Measurements from ENCODE around the gene MPZL2.

DNA sequence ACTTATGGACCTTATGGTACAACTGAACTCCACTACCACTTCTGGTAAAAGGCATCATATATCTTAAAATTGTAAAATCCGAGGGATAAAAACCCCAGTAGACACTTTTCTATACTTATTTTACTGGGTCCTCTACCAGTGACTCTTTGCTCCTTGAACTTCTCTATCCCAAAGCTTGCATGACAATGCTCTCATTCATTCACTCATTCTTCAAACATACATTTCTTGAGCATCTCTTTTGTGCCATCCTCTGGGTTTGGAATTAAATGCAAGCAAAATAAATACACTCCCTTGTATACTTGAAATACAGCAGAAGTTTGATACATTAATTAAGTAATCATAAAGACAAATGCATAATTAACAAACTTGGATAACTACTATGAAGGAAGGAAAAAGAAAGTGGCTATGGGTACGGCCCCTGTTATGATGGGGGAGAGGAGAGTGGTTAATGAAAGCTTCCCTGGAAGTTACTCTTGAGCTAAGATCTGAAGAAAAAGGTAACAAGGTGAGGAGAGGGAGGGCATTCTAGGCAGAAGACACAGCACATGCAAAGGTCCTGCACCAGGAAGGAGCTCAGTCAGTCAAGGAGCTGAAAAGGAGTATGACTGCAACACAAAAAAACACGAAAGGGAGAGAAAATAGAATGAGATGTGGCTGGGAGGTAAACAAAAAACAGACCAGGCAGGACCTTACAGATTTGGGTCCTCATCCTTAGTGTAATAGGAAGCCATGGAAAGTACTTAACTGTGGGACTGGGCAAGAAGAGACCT lies 19.9 kb downstream of the MPZL2 start:
- TF ChIP-seq, protein P1, sequence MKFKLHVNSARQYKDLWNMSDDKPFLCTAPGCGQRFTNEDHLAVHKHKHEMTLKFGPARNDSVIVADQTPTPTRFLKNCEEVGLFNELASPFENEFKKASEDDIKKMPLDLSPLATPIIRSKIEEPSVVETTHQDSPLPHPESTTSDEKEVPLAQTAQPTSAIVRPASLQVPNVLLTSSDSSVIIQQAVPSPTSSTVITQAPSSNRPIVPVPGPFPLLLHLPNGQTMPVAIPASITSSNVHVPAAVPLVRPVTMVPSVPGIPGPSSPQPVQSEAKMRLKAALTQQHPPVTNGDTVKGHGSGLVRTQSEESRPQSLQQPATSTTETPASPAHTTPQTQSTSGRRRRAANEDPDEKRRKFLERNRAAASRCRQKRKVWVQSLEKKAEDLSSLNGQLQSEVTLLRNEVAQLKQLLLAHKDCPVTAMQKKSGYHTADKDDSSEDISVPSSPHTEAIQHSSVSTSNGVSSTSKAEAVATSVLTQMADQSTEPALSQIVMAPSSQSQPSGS (IDR thresholded peaks at IDR 0.05; ENCODE audit: low read length): no peak
- no peak for TF ChIP-seq EP300 (IDR thresholded peaks at IDR 0.05; ENCODE audit: borderline replicate concordance in 1 of 2, low read depth in 2 of 2, low read length in 2 of 2)
- TF ChIP-seq, protein P2, sequence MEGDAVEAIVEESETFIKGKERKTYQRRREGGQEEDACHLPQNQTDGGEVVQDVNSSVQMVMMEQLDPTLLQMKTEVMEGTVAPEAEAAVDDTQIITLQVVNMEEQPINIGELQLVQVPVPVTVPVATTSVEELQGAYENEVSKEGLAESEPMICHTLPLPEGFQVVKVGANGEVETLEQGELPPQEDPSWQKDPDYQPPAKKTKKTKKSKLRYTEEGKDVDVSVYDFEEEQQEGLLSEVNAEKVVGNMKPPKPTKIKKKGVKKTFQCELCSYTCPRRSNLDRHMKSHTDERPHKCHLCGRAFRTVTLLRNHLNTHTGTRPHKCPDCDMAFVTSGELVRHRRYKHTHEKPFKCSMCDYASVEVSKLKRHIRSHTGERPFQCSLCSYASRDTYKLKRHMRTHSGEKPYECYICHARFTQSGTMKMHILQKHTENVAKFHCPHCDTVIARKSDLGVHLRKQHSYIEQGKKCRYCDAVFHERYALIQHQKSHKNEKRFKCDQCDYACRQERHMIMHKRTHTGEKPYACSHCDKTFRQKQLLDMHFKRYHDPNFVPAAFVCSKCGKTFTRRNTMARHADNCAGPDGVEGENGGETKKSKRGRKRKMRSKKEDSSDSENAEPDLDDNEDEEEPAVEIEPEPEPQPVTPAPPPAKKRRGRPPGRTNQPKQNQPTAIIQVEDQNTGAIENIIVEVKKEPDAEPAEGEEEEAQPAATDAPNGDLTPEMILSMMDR (IDR thresholded peaks at IDR 0.05; ENCODE audit: control extremely low read depth in 1 of 3, insufficient read depth in 1 of 3, low read depth in 1 of 3, low read length in 3 of 3): no peak
- TF ChIP-seq, protein P3, sequence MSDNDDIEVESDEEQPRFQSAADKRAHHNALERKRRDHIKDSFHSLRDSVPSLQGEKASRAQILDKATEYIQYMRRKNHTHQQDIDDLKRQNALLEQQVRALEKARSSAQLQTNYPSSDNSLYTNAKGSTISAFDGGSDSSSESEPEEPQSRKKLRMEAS (IDR thresholded peaks at IDR 0.05): no peak
- TF ChIP-seq RFX5 (IDR thresholded peaks at IDR 0.05; ENCODE audit: borderline replicate concordance, low read depth, low read length): no peak

All from H1 (cell line).